SH-SY5Y (cell line): ENCODE data around the gene MRO.

ENCODE experiments used
- GATA2 ChIP-seq: IDR thresholded peaks from 2 replicates; pipeline ENCODE4 v1.6.1; 2011; ENCODE audit warnings: mild to moderate bottlenecking, low read depth, low read length
- GATA3 ChIP-seq: IDR thresholded peaks from 2 replicates; pipeline ENCODE4 v1.6.1; 2011; ENCODE audit warnings: low read depth, mild to moderate bottlenecking, low read length, moderate library complexity

The MRO gene

DNA sequence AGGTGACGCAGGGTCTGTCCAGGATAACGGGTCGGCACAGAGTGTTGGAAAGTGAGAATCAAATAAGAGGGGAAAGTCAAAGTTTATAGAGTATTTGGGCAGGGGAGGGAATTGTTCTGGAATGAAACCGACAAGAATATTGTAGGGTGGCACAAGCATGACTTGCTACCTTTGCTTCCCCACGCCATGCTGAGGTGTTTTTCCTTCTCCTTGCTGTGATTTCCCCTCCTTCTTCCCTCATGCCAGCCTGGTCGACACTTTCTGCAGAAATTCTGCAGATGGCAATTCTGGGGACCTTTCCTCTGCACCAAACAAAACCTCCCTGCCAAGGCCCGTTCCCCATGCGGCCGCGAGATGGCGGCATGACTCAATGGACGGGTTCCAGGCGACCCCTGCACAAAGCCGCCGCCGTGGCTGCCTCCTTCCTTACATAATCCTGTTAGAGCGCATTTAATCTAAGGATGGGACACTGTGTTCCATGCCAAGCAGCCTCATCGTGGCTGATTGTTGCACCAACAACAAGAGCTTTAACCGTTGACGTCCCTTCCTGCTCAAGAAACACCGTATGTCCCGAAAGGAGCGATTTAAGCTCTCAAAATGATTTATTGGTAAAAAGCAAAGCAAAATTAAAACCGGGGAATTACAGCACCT is at the start of gene MRO:
Gene MRO, minus strand, starts transcription at position 289 of the 651 bp plus-strand sequence. CDS start 10,616 bp downstream, outside the sequence.
- TF ChIP-seq GATA2 (no peak), GATA3 (no peak)

DNA sequence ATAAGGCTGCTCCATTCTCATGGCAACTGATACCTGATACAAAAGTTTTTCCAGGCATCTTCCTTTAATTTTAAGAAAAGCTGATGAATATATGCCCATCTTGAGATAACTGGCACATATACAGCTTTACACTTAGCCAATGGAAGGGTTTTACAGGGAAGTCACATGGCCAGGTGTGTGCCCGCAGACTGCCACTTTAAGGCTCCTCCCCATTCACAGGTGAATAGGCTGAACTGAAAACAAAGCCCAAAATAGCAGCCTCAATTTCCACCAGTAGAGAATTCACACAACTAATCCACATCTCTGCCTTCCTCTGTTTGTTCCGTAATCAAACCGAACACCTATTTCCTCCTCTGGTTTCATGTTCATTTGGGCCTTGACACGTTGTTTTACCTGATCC is 49.3 kb upstream of the MRO start:
- no peak for TF ChIP-seq GATA2
- no peak for TF ChIP-seq GATA3

DNA sequence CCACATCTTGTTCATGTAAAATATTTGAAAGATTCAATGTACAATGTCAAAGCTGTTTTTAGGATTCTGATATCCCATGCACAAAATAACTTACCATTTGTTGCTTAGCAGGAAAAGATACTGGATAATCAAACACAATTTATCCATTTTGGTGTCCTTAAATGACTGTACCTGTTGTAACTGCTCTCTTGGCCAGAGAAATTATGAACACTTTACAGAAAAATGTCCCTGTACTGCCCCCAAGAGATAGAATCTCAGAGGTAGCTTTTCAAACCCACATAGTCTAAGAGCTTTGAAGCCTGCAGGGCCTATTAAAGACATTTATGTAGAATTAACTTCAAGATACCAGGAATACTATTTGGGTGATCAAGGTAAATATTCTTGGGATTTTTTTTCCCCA is 46.9 kb upstream of the MRO start:
- no peak for TF ChIP-seq GATA2
- TF ChIP-seq GATA3, result no peak

GRCh38 chr18:50863840-50864375 is 44.1 kb upstream of the MRO start:
- TF ChIP-seq GATA2 (no peak), GATA3 (no peak)

- TF ChIP-seq GATA3, result no peak
- TF ChIP-seq GATA2, result no peak
Measured at GRCh38 chr18:50862401-50862800, 42.6 kb upstream of the MRO start.

DNA sequence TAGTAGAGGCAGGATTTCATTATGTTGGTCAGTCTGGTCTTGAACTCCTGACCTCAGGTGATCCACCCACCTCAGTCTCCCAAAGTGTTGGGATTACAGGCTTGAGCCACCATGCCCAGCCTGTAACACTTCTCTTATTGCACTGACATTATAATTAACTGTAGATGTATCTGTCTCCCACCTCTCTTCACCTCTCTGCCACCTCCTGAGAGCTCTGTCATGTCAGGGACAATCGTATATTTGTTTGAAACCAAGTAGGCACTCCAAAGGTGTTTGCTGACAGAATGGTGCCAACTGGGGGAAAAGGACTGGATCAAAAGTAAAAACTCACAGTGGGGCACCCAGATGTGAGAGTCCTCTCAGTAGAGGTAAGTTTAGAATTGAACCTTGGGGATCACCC is 41.8 kb upstream of the MRO start:
- TF ChIP-seq GATA2 (no peak), GATA3 (no peak)

DNA sequence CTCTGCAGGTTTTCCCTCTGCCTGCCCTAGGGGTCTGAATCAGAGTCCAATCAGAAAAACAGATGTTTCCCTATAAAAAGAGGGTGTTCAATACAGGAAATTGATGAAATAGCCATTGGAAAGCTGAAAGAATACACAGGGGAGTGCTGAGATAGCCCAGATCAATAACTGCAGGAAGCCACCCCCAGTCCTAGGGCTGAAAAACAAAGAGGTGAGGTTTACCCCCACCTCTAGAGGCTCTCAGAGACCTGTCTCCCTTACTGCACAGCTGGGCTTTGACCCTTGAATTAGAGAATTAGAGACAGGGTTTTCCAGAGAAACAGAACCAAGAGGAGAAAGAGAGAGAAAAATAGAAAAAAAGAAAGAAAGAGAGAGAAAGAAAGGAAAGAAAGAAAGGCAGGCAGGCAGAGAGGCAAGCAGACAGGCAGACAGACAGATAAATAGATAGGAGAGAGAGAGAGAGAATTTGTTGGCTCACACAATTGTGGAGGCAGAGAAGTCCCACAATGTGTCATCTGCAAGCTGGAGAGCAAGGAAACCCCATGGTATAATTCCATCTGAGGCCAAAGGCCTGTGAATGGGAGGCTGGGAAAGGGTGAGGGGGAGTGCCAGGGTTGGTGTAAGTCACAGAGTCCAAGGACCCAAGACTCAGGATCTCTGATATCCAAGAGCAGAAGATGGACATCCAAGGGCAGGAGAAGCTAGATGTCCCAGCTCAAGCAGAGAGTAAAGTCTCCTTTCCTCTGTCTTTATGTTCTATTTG is 40.2 kb upstream of the MRO start:
- no peak for TF ChIP-seq GATA2

- TF ChIP-seq GATA2, result no peak
- no peak for TF ChIP-seq GATA3
Measured at GRCh38 chr18:50857694-50858093, 37.9 kb upstream of the MRO start.

GRCh38 chr18:50855976-50856757 is 36.4 kb upstream of the MRO start:
- TF ChIP-seq GATA2 (no peak), GATA3 (no peak)

DNA sequence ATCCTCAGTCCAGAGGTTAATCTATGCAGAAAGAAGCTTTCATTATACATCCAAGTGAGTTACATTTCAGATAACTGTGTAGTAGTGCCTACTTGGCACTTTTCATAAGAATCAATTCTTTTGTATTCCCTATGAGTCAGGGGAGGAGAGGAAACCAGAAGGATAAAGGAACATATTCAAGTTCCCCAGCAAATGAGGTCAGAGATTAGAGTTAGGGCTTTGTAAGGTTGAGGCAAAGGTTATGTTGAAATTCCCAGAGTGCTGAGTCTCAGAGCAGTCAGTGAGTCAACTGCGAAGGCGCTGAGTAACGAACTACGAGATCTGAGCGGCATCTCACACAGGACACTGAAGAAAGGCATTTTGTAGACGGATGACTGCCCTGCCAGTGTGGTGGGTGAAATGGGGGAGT is 34.1 kb upstream of the MRO start:
- TF ChIP-seq GATA2 (no peak), GATA3 (no peak)

DNA sequence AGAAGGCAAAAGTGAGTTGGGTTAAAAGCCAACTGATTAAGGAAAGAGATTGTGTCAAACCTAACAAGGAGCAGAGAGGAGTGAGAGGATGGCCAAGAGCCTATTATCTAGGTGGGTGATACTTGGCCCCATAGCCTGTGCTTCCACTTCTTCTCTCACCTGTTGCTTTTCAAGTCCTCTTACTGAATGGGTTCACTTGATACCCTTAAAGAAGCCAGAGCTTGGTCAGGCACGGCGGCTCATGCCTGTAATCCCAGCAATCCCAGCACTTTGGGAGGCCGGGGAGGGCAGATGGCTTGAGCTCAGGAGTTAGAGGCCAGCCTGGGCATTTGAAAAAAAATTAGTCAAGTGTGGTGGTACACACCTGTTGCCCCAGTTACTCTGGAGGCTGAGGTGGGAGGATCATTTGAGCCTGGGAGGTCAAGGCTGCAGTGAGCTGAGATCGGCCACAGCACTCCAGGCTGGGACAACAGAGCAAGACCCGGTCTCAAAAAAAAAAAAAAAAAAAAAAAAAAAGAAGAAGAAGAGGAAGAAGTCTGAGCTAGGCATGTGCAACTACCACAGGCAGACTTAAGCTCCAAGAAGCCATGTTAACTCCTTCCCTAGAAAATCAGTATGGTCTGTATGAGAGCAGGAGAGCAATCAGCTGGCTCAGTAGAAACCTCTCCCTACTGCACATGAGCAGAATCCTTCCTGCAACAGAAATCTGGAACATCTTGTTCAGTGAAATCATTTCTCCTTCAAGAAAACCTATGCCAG is 30.7 kb upstream of the MRO start:
- no peak for TF ChIP-seq GATA2
- no peak for TF ChIP-seq GATA3

- no peak for TF ChIP-seq GATA3
- no peak for TF ChIP-seq GATA2
Measured at GRCh38 chr18:50849419-50849821, 29.6 kb upstream of the MRO start.

GRCh38 chr18:50848991-50849390 is 29.2 kb upstream of the MRO start:
- TF ChIP-seq GATA2 (no peak), GATA3 (no peak)

- no peak for TF ChIP-seq GATA2
- no peak for TF ChIP-seq GATA3
Measured at GRCh38 chr18:50848061-50848551, 28.3 kb upstream of the MRO start.

GRCh38 chr18:50847192-50847591 is 27.4 kb upstream of the MRO start:
- TF ChIP-seq GATA2, result no peak
